T-cell (primary cell): ENCODE results near the gene ENOPH1. TPM values are rescaled to one million over a fixed set of nuclear protein-coding genes. Genes with fewer than 3 reads are reported as not detected.

ENCODE experiments used
- ATAC-seq, 4 experiments: fragments of 200-7000 bp in 3 of 4; fragments of 150-1000 bp in 1 of 4; cut with Tn5 transposase; replicated peaks in 1 of 4; 1 replicate in 3 of 4; 2 replicates in 1 of 4; pipeline ENCODE4 v1.10.0; 2021; ENCODE audit warnings: moderate library complexity in 3 of 4, mild to moderate bottlenecking in 2 of 4, moderate number of reproducible peaks in 1 of 4
- CTCF ChIA-PET, 2 donors: fragments of 300-600 bp; sonication (Branson Sonifier 250); formaldehyde crosslinking; loops; one replicate each; lab custom pipeline; 2022; ENCODE audit warnings: antibody characterized with exemption in 2 of 2; lab: Charles Lee
- POLR2A ChIA-PET, 2 donors: fragments of 300-600 bp; sonication (Branson Sonifier 250); formaldehyde crosslinking; loops; one replicate each; lab custom pipeline; 2022; ENCODE audit warnings: antibody characterized with exemption in 2 of 2; lab: Charles Lee
- DNase-seq, 35 experiments: peaks; one replicate each; pipeline versions ENCODE4 v3.0.0 to v3.0.0-alpha.2; 2013 to 2023
- H3K27ac ChIP-seq: one replicate; pipeline ENCODE4 v1.5.1; 2013; ENCODE audit warnings: low read length
- H3K27me3 ChIP-seq, 2 experiments: replicated peaks in 1 of 2; 1 replicate in 1 of 2; 2 replicates in 1 of 2; pipeline versions ENCODE4 v1.6.1 to v1.7.0; 2013; ENCODE audit warnings: low read length in 1 of 2, mixed read lengths in 1 of 2; ENCODE audit not compliant: control insufficient read depth in 2 of 2, insufficient read depth in 2 of 2; ENCODE audit errors: extremely low read depth in 1 of 2
- H3K36me3 ChIP-seq, 2 donors: 1 replicate in 1 of 2; 2 replicates in 1 of 2; pipeline versions ENCODE4 v1.6.1 to v1.7.0; 2013; ENCODE audit warnings: low read length in 1 of 2; ENCODE audit not compliant: control insufficient read depth in 2 of 2, insufficient read depth in 1 of 2; ENCODE audit errors: extremely low read depth in 1 of 2
- H3K4me1 ChIP-seq, 2 experiments: 1 replicate in 1 of 2; 2 replicates in 1 of 2; pipeline versions ENCODE4 v1.6.1 to v1.7.0; 2013; ENCODE audit warnings: low read length in 2 of 2, mixed read lengths in 1 of 2; ENCODE audit not compliant: insufficient read depth in 2 of 2, control insufficient read depth in 1 of 2; ENCODE audit errors: extremely low read depth in 1 of 2
- H3K4me3 ChIP-seq, 2 donors: 1 replicate in 1 of 2; 2 replicates in 1 of 2; pipeline versions ENCODE4 v1.5.1 to v1.7.0; 2013; ENCODE audit warnings: mild to moderate bottlenecking in 2 of 2, low read length in 1 of 2, moderate library complexity in 1 of 2; ENCODE audit not compliant: control insufficient read depth in 1 of 2; ENCODE audit errors: extremely low read depth in 1 of 2
- H3K9me3 ChIP-seq: 2 replicates; pipeline ENCODE4 v1.7.0; 2013
- H3K27ac Mint-ChIP-seq, 2 donors: one replicate each; pipeline ENCODE4 v1.8.0; 2020 to 2021; ENCODE audit warnings: mild to moderate bottlenecking in 2 of 2, mixed read lengths in 2 of 2
- H3K27me3 Mint-ChIP-seq, 2 donors: one replicate each; pipeline ENCODE4 v1.8.0; 2021 to 2022; ENCODE audit warnings: mixed read lengths in 2 of 2
- H3K36me3 Mint-ChIP-seq: one replicate; pipeline ENCODE4 v1.8.0; 2021; ENCODE audit warnings: mixed read lengths
- H3K4me1 Mint-ChIP-seq, 3 donors: one replicate each; pipeline ENCODE4 v1.8.0; 2020 to 2022; ENCODE audit warnings: mixed read lengths in 3 of 3, mild to moderate bottlenecking in 1 of 3
- H3K4me3 Mint-ChIP-seq, 3 donors: one replicate each; pipeline ENCODE4 v1.8.0; 2020 to 2022; ENCODE audit warnings: mild to moderate bottlenecking in 3 of 3, mixed read lengths in 3 of 3, moderate library complexity in 3 of 3
- H3K9me3 Mint-ChIP-seq, 3 donors: one replicate each; pipeline ENCODE4 v1.8.0; 2020 to 2022; ENCODE audit warnings: mixed read lengths in 3 of 3
- WGBS: methylation state at CpG from one replicate; pipeline ENCODE4 v1.1.5; 2013; ENCODE audit warnings: missing lambda C conversion rate; ENCODE audit not compliant: insufficient coverage; 5-methylcytosine and 5-hydroxymethylcytosine counted together
- total RNA-seq, 35 experiments: library from RNA in 6 of 35; stranded (reverse) in 6 of 35; fragments of 120-200 nt in 1 of 35; gene quantifications; one replicate each; pipeline versions ENCODE4 v1.2.1 to v1.2.4 and lab custom pipeline; 2013 to 2026

The ENOPH1 gene
- total RNA-seq, 5 donors from 2014 or later (not counting 1 experiment from before 2014, with no cell fraction given), result 21.8 to 29.4 (median 25.9) TPM

- DNase-seq (no peak), ATAC-seq (no peak)
- H3K4me1 Mint-ChIP-seq, result no peaks in the 10 kb centered on the region
- H3K4me1 ChIP-seq, result no peaks in the 10 kb centered on the region
- no peaks in the 10 kb centered on the region for H3K36me3 ChIP-seq
- no peaks in the 10 kb centered on the region for H3K36me3 Mint-ChIP-seq
- no CpG with 5 or more reads among the region's 3 CpGs for WGBS
- peaks cover 0 to 10% of the 10 kb centered on the region in 2 experiments for H3K27me3 ChIP-seq
- H3K4me3 Mint-ChIP-seq, result no peak overlapping the region
- H3K9me3 Mint-ChIP-seq, result no peaks in the 10 kb centered on the region
- no peak overlapping the region for H3K27ac ChIP-seq
- H3K27me3 Mint-ChIP-seq, result peaks cover 0 to 38% of the 10 kb centered on the region in 2 donors
- H3K4me3 ChIP-seq, result no peak overlapping the region
- POLR2A ChIA-PET, result no interaction called here
- no peaks in the 10 kb centered on the region for H3K9me3 ChIP-seq
- no peak overlapping the region for H3K27ac Mint-ChIP-seq
- CTCF ChIA-PET, result interaction anchor here in 1 of 2 donors (0.6 kb wide), 1 partner anchor 208 kb away, joined by 4 read pairs; no protein-coding TSS in a partner anchor
Observed at GRCh38 chr4:82510216-82510615, 79.8 kb downstream of the ENOPH1 start.

Other genes with a start within 250 kb of the ENOPH1 start
- 100 to 1,000 TPM; 193 to 274 (median 202) TPM for gene HNRNPD, start 56.6 kb upstream of the ENOPH1 start, total RNA-seq
- 100 to 1,000 TPM; 285 to 401 (median 313) TPM for gene HNRNPDL, start 128 bp upstream of the ENOPH1 start, total RNA-seq
- under 1 TPM in 2 of 5 donors, not detected in 3; 0.13 to 0.35 TPM for gene TMEM150C, start 131.4 kb downstream of the ENOPH1 start, total RNA-seq